T-cell (primary cell): ENCODE measurements around the gene PTPRM. TPM values are rescaled to one million over a fixed set of nuclear protein-coding genes. Genes with fewer than 3 reads are reported as not detected.

Experiments used
- ATAC-seq, 4 experiments: fragments of 200-7000 bp in 3 of 4; fragments of 150-1000 bp in 1 of 4; cut with Tn5 transposase; replicated peaks in 1 of 4; 1 replicate in 3 of 4; 2 replicates in 1 of 4; pipeline ENCODE4 v1.10.0; 2021; ENCODE audit warnings: moderate library complexity in 3 of 4, mild to moderate bottlenecking in 2 of 4, moderate number of reproducible peaks in 1 of 4
- CTCF ChIA-PET, 2 donors: fragments of 300-600 bp; sonication (Branson Sonifier 250); formaldehyde crosslinking; loops; one replicate each; lab custom pipeline; 2022; ENCODE audit warnings: antibody characterized with exemption in 2 of 2; lab: Charles Lee
- POLR2A ChIA-PET, 2 donors: fragments of 300-600 bp; sonication (Branson Sonifier 250); formaldehyde crosslinking; loops; one replicate each; lab custom pipeline; 2022; ENCODE audit warnings: antibody characterized with exemption in 2 of 2; lab: Charles Lee
- DNase-seq, 35 experiments: peaks; one replicate each; pipeline versions ENCODE4 v3.0.0 to v3.0.0-alpha.2; 2013 to 2023
- H3K27ac ChIP-seq: one replicate; pipeline ENCODE4 v1.5.1; 2013; ENCODE audit warnings: low read length
- H3K27me3 ChIP-seq, 2 experiments: replicated peaks in 1 of 2; 1 replicate in 1 of 2; 2 replicates in 1 of 2; pipeline versions ENCODE4 v1.6.1 to v1.7.0; 2013; ENCODE audit warnings: low read length in 1 of 2, mixed read lengths in 1 of 2; ENCODE audit not compliant: control insufficient read depth in 2 of 2, insufficient read depth in 2 of 2; ENCODE audit errors: extremely low read depth in 1 of 2
- H3K36me3 ChIP-seq, 2 donors: 1 replicate in 1 of 2; 2 replicates in 1 of 2; pipeline versions ENCODE4 v1.6.1 to v1.7.0; 2013; ENCODE audit warnings: low read length in 1 of 2; ENCODE audit not compliant: control insufficient read depth in 2 of 2, insufficient read depth in 1 of 2; ENCODE audit errors: extremely low read depth in 1 of 2
- H3K4me1 ChIP-seq, 2 experiments: 1 replicate in 1 of 2; 2 replicates in 1 of 2; pipeline versions ENCODE4 v1.6.1 to v1.7.0; 2013; ENCODE audit warnings: low read length in 2 of 2, mixed read lengths in 1 of 2; ENCODE audit not compliant: insufficient read depth in 2 of 2, control insufficient read depth in 1 of 2; ENCODE audit errors: extremely low read depth in 1 of 2
- H3K4me3 ChIP-seq, 2 donors: 1 replicate in 1 of 2; 2 replicates in 1 of 2; pipeline versions ENCODE4 v1.5.1 to v1.7.0; 2013; ENCODE audit warnings: mild to moderate bottlenecking in 2 of 2, low read length in 1 of 2, moderate library complexity in 1 of 2; ENCODE audit not compliant: control insufficient read depth in 1 of 2; ENCODE audit errors: extremely low read depth in 1 of 2
- H3K9me3 ChIP-seq: 2 replicates; pipeline ENCODE4 v1.7.0; 2013
- H3K27ac Mint-ChIP-seq, 2 donors: one replicate each; pipeline ENCODE4 v1.8.0; 2020 to 2021; ENCODE audit warnings: mild to moderate bottlenecking in 2 of 2, mixed read lengths in 2 of 2
- H3K27me3 Mint-ChIP-seq, 2 donors: one replicate each; pipeline ENCODE4 v1.8.0; 2021 to 2022; ENCODE audit warnings: mixed read lengths in 2 of 2
- H3K36me3 Mint-ChIP-seq: one replicate; pipeline ENCODE4 v1.8.0; 2021; ENCODE audit warnings: mixed read lengths
- H3K4me1 Mint-ChIP-seq, 3 donors: one replicate each; pipeline ENCODE4 v1.8.0; 2020 to 2022; ENCODE audit warnings: mixed read lengths in 3 of 3, mild to moderate bottlenecking in 1 of 3
- H3K4me3 Mint-ChIP-seq, 3 donors: one replicate each; pipeline ENCODE4 v1.8.0; 2020 to 2022; ENCODE audit warnings: mild to moderate bottlenecking in 3 of 3, mixed read lengths in 3 of 3, moderate library complexity in 3 of 3
- H3K9me3 Mint-ChIP-seq, 3 donors: one replicate each; pipeline ENCODE4 v1.8.0; 2020 to 2022; ENCODE audit warnings: mixed read lengths in 3 of 3
- WGBS: methylation state at CpG from one replicate; pipeline ENCODE4 v1.1.5; 2013; ENCODE audit warnings: missing lambda C conversion rate; ENCODE audit not compliant: insufficient coverage; 5-methylcytosine and 5-hydroxymethylcytosine counted together
- total RNA-seq, 35 experiments: library from RNA in 6 of 35; stranded (reverse) in 6 of 35; fragments of 120-200 nt in 1 of 35; gene quantifications; one replicate each; pipeline versions ENCODE4 v1.2.1 to v1.2.4 and lab custom pipeline; 2013 to 2026

Gene PTPRM
- total RNA-seq, 5 donors from 2014 or later (not counting 1 experiment from before 2014, with no cell fraction given) = 4.1 to 47.4 (median 7.1) TPM

GRCh38 chr18:8260319-8260718 is 693.2 kb downstream of the PTPRM start:
- Mint-ChIP-seq H3K9me3 (no peaks in the 10 kb centered on the region), H3K27ac (no peak overlapping the region), H3K4me3 (no peak overlapping the region), H3K36me3 (no peaks in the 10 kb centered on the region), H3K4me1 (no peaks in the 10 kb centered on the region), H3K27me3 (no peaks in the 10 kb centered on the region)
- Histone ChIP-seq H3K36me3 (peaks cover 0 to 3% of the 10 kb centered on the region in 2 donors), H3K9me3 (no peaks in the 10 kb centered on the region), H3K4me3 (no peak overlapping the region), H3K27me3 (peaks cover 0 to 4% of the 10 kb centered on the region in 2 experiments), H3K4me1 (no peaks in the 10 kb centered on the region), H3K27ac (no peak overlapping the region)
- 70% methylated on average over 1 of the region's 1 CpG for WGBS
- CTCF ChIA-PET = no interaction called here
- DNase-seq (no peak), ATAC-seq (no peak)
- POLR2A ChIA-PET = no interaction called here

- ChIA-PET CTCF (no interaction called here), POLR2A (no interaction called here)
- Mint-ChIP-seq H3K4me3 (no peak overlapping the region), H3K4me1 (no peaks in the 10 kb centered on the region), H3K27me3 (no peaks in the 10 kb centered on the region), H3K27ac (no peak overlapping the region), H3K9me3 (no peaks in the 10 kb centered on the region), H3K36me3 (no peaks in the 10 kb centered on the region)
- no peak for DNase-seq
- H3K4me3 ChIP-seq = no peak overlapping the region
- WGBS = 87% methylated on average over 7 of the region's 9 CpGs
- H3K4me1 ChIP-seq = no peaks in the 10 kb centered on the region
- H3K27me3 ChIP-seq = peaks cover 0 to 4% of the 10 kb centered on the region in 2 experiments
- no peak overlapping the region for H3K27ac ChIP-seq
- H3K36me3 ChIP-seq = peaks cover 0 to 3% of the 10 kb centered on the region in 2 donors
- H3K9me3 ChIP-seq = no peaks in the 10 kb centered on the region
- no peak for ATAC-seq
Measured at GRCh38 chr18:8260827-8261226, 693.7 kb downstream of the PTPRM start.

GRCh38 chr18:8261651-8262091 is 694.6 kb downstream of the PTPRM start:
- ATAC-seq (no peak), DNase-seq (no peak)
- no peak overlapping the region for H3K27ac Mint-ChIP-seq
- no peaks in the 10 kb centered on the region for H3K9me3 Mint-ChIP-seq
- no peak overlapping the region for H3K27ac ChIP-seq
- H3K4me3 Mint-ChIP-seq = no peak overlapping the region
- POLR2A ChIA-PET = no interaction called here
- H3K4me1 ChIP-seq = no peaks in the 10 kb centered on the region
- CTCF ChIA-PET = no interaction called here
- no peaks in the 10 kb centered on the region for H3K36me3 Mint-ChIP-seq
- H3K9me3 ChIP-seq = no peaks in the 10 kb centered on the region
- WGBS = 94% methylated on average over 5 of the region's 7 CpGs
- peaks cover 0 to 3% of the 10 kb centered on the region in 2 donors for H3K36me3 ChIP-seq
- H3K27me3 ChIP-seq = peaks cover 0 to 4% of the 10 kb centered on the region in 2 experiments
- H3K27me3 Mint-ChIP-seq = no peaks in the 10 kb centered on the region
- H3K4me3 ChIP-seq = no peak overlapping the region
- H3K4me1 Mint-ChIP-seq = no peaks in the 10 kb centered on the region

- Histone ChIP-seq H3K27me3 (peaks cover 0 to 4% of the 10 kb centered on the region in 2 experiments), H3K9me3 (no peaks in the 10 kb centered on the region), H3K4me1 (no peaks in the 10 kb centered on the region), H3K27ac (no peak overlapping the region), H3K4me3 (no peak overlapping the region), H3K36me3 (peaks cover 0 to 3% of the 10 kb centered on the region in 2 donors)
- DNase-seq = no peak
- no peaks in the 10 kb centered on the region for H3K4me1 Mint-ChIP-seq
- no peak overlapping the region for H3K4me3 Mint-ChIP-seq
- no peak overlapping the region for H3K27ac Mint-ChIP-seq
- no peak for ATAC-seq
- no peaks in the 10 kb centered on the region for H3K36me3 Mint-ChIP-seq
- WGBS = 60% methylated on average over 1 of the region's 6 CpGs
- H3K27me3 Mint-ChIP-seq = no peaks in the 10 kb centered on the region
- no peaks in the 10 kb centered on the region for H3K9me3 Mint-ChIP-seq
- ChIA-PET CTCF (no interaction called here), POLR2A (no interaction called here)
Measured at GRCh38 chr18:8262221-8262620, 695.1 kb downstream of the PTPRM start.

- no peaks in the 10 kb centered on the region for H3K4me1 Mint-ChIP-seq
- Histone ChIP-seq H3K27ac (no peak overlapping the region), H3K36me3 (peaks cover 0 to 3% of the 10 kb centered on the region in 2 donors), H3K9me3 (no peaks in the 10 kb centered on the region), H3K4me1 (no peaks in the 10 kb centered on the region), H3K4me3 (no peak overlapping the region), H3K27me3 (peaks cover 0 to 4% of the 10 kb centered on the region in 2 experiments)
- H3K9me3 Mint-ChIP-seq = no peaks in the 10 kb centered on the region
- ATAC-seq (no peak), DNase-seq (no peak)
- H3K36me3 Mint-ChIP-seq = no peaks in the 10 kb centered on the region
- ChIA-PET CTCF (no interaction called here), POLR2A (no interaction called here)
- no peak overlapping the region for H3K27ac Mint-ChIP-seq
- H3K27me3 Mint-ChIP-seq = no peaks in the 10 kb centered on the region
- WGBS = no CpG with 5 or more reads among the region's 5 CpGs
- H3K4me3 Mint-ChIP-seq = no peak overlapping the region
Measured at GRCh38 chr18:8264116-8264515, 697.0 kb downstream of the PTPRM start.

- ATAC-seq (no peak), DNase-seq (no peak)
- peaks cover 0 to 4% of the 10 kb centered on the region in 2 experiments for H3K27me3 ChIP-seq
- Mint-ChIP-seq H3K27me3 (no peaks in the 10 kb centered on the region), H3K9me3 (no peaks in the 10 kb centered on the region), H3K4me1 (no peaks in the 10 kb centered on the region), H3K27ac (no peak overlapping the region), H3K36me3 (no peaks in the 10 kb centered on the region), H3K4me3 (no peak overlapping the region)
- POLR2A ChIA-PET = no interaction called here
- H3K4me1 ChIP-seq = no peaks in the 10 kb centered on the region
- no peaks in the 10 kb centered on the region for H3K9me3 ChIP-seq
- no peak overlapping the region for H3K4me3 ChIP-seq
- CTCF ChIA-PET = no interaction called here
- 89% methylated on average over 5 of the region's 6 CpGs for WGBS
- H3K36me3 ChIP-seq = peaks cover 0 to 3% of the 10 kb centered on the region in 2 donors
- H3K27ac ChIP-seq = no peak overlapping the region
Measured at GRCh38 chr18:8264861-8265411, 697.8 kb downstream of the PTPRM start.

GRCh38 chr18:8272254-8272653 is 705.1 kb downstream of the PTPRM start:
- no peak overlapping the region for H3K4me3 ChIP-seq
- no peaks in the 10 kb centered on the region for H3K9me3 ChIP-seq
- Mint-ChIP-seq H3K36me3 (no peaks in the 10 kb centered on the region), H3K4me1 (no peaks in the 10 kb centered on the region), H3K9me3 (peaks cover 0 to 3% (median 0%) of the 10 kb centered on the region in 3 donors), H3K27ac (no peak overlapping the region), H3K27me3 (no peaks in the 10 kb centered on the region), H3K4me3 (no peak overlapping the region)
- POLR2A ChIA-PET = interaction anchor here in 1 of 2 donors (0.6 kb wide), 1 partner anchor 1181 kb away, joined by 3 read pairs; no protein-coding TSS in a partner anchor
- no peaks in the 10 kb centered on the region for H3K27me3 ChIP-seq
- no peaks in the 10 kb centered on the region for H3K36me3 ChIP-seq
- CTCF ChIA-PET = no interaction called here
- no peak for ATAC-seq
- H3K4me1 ChIP-seq = no peaks in the 10 kb centered on the region
- no peak for DNase-seq
- no peak overlapping the region for H3K27ac ChIP-seq
